Myocyte (in vitro differentiated cells): ENCODE results near the gene PIGA. TPM values are rescaled to one million over a fixed set of nuclear protein-coding genes. Genes with fewer than 3 reads are reported as not detected.

Experiments
- total RNA-seq: library from RNA; depleted of rRNA; stranded (reverse); fragments of >200 nt; gene quantifications from 2 replicates; pipeline ENCODE4 v1.2.3, GENCODE V29; 2014

Gene PIGA
- total RNA-seq, 1 donor from 2014 or later = 5.0 TPM

Other genes with a start within 250 kb of the PIGA start
- gene ASB9, start 65.4 kb downstream of the PIGA start, total RNA-seq = 0.70 and 1.1 TPM in 2 replicates
- 0.52 and 5.8 TPM in 2 replicates for gene ASB11, start 19.9 kb downstream of the PIGA start, total RNA-seq
- 0.32 TPM in 1 of 2 replicates, not detected in the other for gene VEGFD, start 48.9 kb upstream of the PIGA start, total RNA-seq
- 4.6 and 7.3 TPM in 2 replicates for gene PIR, start 157.8 kb upstream of the PIGA start, total RNA-seq
- gene BMX, start 165.3 kb upstream of the PIGA start, total RNA-seq = not detected in 2 replicates